ENCODE measurements around the gene ARL8A. TPM values are rescaled to one million over a fixed set of nuclear protein-coding genes. Genes with fewer than 3 reads are reported as not detected.

The ARL8A gene
- total RNA-seq, 2 experiments from 2014 or later = 25.8 to 33.7 TPM

DNA sequence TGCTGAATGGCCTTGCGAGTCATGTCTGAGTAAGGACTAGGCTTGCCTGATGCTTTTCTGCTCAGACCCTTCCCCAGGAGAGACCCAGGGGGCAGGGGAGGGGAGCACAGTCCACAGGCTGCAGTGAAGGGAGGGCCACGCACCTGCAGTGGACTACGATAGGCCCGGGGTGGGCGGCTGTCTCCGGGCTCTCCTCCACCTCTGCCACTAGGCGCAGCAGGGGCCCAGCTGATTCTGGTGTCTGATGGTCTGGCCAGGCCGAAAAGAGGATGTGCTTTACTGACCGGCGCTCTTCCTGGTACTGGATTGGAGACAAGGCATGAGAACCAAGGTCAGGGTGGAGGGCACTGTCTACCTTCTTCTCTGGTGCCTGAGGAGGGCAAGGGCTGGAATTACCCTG is 7.9 kb upstream of the ARL8A start:
- ATAC-seq = no peak

DNA sequence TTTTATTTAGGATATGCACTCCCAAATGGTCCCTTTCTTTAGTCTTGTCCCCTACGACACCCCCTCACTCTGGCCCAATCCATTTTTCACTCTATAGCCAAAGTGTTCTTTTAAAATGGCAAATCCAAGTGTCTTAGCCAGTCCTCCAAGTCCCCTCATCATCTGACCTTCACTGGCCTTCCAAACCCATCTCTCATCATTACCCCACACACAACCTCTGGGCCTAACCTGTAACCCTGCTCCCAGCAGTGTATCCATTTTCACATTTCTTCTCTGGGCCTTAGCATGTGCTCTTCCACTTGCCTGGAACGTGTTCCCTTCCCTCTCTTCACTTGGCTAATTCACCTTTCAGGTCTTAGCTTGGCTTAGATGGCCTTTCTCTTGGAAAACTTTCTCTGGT is 6.5 kb upstream of the ARL8A start:
- intact Hi-C loops (cut with micrococcal nuclease) = no loop called here
- DNase-seq = no peak
- no peak overlapping the region for H3K4me3 Mint-ChIP-seq
- H3K36me3 Mint-ChIP-seq (ENCODE audit: low read depth) = peaks cover 70% of the 10 kb centered on the region
- ChIA-PET CTCF (interaction anchor here (1.2 kb wide), 1 partner anchor 9 kb away, joined by 3 read pairs; the partner anchor contains the start of gene PTPN7), POLR2A (interaction anchor here (1.0 to 2.3 kb wide), 3 partner anchors 8 to 10 kb away, joined by 5 to 14 read pairs (median 5); partner anchors contain the start of gene PTPN7)
- ATAC-seq = no peak
- H3K9me3 Mint-ChIP-seq = no peaks in the 10 kb centered on the region
- H3K27ac Mint-ChIP-seq = peak overlapping the region; percentile 71
- TF ChIP-seq, protein P1, sequence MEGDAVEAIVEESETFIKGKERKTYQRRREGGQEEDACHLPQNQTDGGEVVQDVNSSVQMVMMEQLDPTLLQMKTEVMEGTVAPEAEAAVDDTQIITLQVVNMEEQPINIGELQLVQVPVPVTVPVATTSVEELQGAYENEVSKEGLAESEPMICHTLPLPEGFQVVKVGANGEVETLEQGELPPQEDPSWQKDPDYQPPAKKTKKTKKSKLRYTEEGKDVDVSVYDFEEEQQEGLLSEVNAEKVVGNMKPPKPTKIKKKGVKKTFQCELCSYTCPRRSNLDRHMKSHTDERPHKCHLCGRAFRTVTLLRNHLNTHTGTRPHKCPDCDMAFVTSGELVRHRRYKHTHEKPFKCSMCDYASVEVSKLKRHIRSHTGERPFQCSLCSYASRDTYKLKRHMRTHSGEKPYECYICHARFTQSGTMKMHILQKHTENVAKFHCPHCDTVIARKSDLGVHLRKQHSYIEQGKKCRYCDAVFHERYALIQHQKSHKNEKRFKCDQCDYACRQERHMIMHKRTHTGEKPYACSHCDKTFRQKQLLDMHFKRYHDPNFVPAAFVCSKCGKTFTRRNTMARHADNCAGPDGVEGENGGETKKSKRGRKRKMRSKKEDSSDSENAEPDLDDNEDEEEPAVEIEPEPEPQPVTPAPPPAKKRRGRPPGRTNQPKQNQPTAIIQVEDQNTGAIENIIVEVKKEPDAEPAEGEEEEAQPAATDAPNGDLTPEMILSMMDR (IDR thresholded peaks at IDR 0.05) = no peak
- peaks cover 30% of the 10 kb centered on the region for H3K4me1 Mint-ChIP-seq (ENCODE audit: low read depth)
- no peaks in the 10 kb centered on the region for H3K27me3 Mint-ChIP-seq

More for the DNA sequence above, 7.9 kb upstream of the ARL8A start:
- no peak for DNase-seq
- peaks cover 37% of the 10 kb centered on the region for H3K4me1 Mint-ChIP-seq (ENCODE audit: low read depth)
- TF ChIP-seq, protein P1 (IDR thresholded peaks at IDR 0.05) = no peak
- H3K27me3 Mint-ChIP-seq = no peaks in the 10 kb centered on the region
- intact Hi-C loops (cut with micrococcal nuclease) = no loop called here
- ChIA-PET CTCF (interaction anchor here (0.8 to 1.3 kb wide), 3 partner anchors 8 to 38 kb away, joined by 3 read pairs; partner anchors contain the start of gene PTPN7), POLR2A (interaction anchor here (0.6 to 2.3 kb wide), 2 partner anchors 9 to 14 kb away, joined by 3 to 14 read pairs; partner anchors contain the start of gene PTPN7)
- no peak overlapping the region for H3K4me3 Mint-ChIP-seq
- peaks cover 76% of the 10 kb centered on the region for H3K36me3 Mint-ChIP-seq (ENCODE audit: low read depth)
- H3K27ac Mint-ChIP-seq = no peak overlapping the region
- H3K9me3 Mint-ChIP-seq = no peaks in the 10 kb centered on the region

DNA sequence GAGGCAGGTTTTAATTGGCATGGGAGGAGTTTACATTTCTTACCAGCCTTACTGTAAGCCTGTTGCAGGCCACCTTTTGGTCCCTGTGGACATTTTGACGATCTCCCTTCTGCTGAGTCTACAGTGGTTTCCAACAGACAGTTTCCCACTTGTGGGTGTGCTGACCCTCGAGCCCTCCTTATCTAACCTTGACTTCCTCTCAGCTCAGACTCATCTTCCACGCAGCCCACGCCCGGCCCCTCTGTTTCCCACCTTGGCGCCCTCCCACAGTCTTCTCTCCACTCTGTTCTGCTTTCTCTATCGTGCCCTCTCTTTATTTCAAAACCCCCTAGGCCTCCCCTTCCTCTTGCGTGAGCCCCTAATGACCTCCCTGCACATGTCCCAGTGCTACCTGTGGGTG is 6.1 kb upstream of the ARL8A start:
- ATAC-seq (no peak), DNase-seq (no peak)
- Mint-ChIP-seq H3K27me3 (no peaks in the 10 kb centered on the region), H3K4me3 (no peak overlapping the region), H3K9me3 (no peaks in the 10 kb centered on the region), H3K36me3 (ENCODE audit: low read depth) (peaks cover 66% of the 10 kb centered on the region), H3K4me1 (ENCODE audit: low read depth) (peaks cover 27% of the 10 kb centered on the region), H3K27ac (peak overlapping the region; percentile 71)
- TF ChIP-seq, protein P1 (IDR thresholded peaks at IDR 0.05) = no peak
- ChIA-PET POLR2A (interaction anchor here (1.2 to 1.4 kb wide), 2 partner anchors 9 to 255 kb away, joined by 3 to 5 read pairs; partner anchors contain the start of gene PTPN7), CTCF (no interaction called here)
- intact Hi-C loops (cut with micrococcal nuclease) = no loop called here

DNA sequence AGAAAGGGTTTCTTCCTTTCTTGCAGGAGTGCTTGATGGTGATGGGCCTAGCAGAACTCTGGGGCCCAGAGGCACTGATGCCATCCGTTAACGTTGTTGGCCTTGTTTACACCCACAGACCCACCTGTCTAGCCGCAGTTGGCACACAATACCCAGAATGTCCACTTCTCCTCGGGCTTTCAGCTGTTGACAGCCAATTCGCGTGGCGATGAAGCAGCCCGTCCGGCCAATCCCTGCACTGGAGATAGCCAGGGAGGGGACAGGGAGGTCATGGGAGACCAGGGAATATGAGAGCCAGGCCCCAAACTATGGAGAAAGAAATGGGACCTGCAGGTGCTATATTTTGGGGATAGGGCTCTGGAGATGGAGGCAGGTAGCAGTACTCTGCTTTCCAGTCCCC is 5.7 kb upstream of the ARL8A start:
- TF ChIP-seq, protein P1 (IDR thresholded peaks at IDR 0.05) = no peak
- DNase-seq (no peak), ATAC-seq (no peak)
- Mint-ChIP-seq H3K4me1 (ENCODE audit: low read depth) (peaks cover 27% of the 10 kb centered on the region), H3K36me3 (ENCODE audit: low read depth) (peaks cover 62% of the 10 kb centered on the region), H3K27me3 (no peaks in the 10 kb centered on the region), H3K9me3 (no peaks in the 10 kb centered on the region), H3K27ac (no peak overlapping the region), H3K4me3 (no peak overlapping the region)
- intact Hi-C loops (cut with micrococcal nuclease) = no loop called here
- POLR2A ChIA-PET = interaction anchor here (1.2 to 1.4 kb wide), 2 partner anchors 10 to 254 kb away, joined by 3 to 5 read pairs; partner anchors contain the start of gene PTPN7
- CTCF ChIA-PET = no interaction called here

DNA sequence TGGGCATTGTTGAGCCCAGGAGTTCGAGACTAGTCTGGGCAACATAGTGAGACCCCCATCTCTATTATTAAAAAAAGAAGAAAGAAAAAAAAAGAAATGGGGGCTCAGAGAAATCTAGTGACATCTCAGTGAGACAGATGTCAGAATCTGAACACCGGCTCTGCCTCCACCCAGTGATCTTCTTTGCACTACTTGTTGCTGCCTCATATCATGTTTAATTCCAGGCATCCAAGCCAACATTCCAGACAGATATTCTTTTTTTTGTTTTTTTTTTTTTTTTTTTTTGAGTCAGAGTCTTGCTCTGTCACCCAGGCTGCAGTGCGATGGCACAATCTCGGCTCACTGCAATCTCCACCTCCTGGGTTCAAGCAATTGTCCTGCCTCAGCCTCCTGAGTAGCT is 5.0 kb upstream of the ARL8A start:
- ChIA-PET POLR2A (interaction anchor here (1.2 to 1.4 kb wide), 2 partner anchors 10 to 254 kb away, joined by 3 to 5 read pairs; partner anchors contain the start of gene PTPN7), CTCF (no interaction called here)
- Mint-ChIP-seq H3K27me3 (no peaks in the 10 kb centered on the region), H3K9me3 (no peaks in the 10 kb centered on the region), H3K4me3 (no peak overlapping the region), H3K36me3 (ENCODE audit: low read depth) (peaks cover 56% of the 10 kb centered on the region), H3K27ac (no peak overlapping the region), H3K4me1 (ENCODE audit: low read depth) (peaks cover 23% of the 10 kb centered on the region)
- no peak for DNase-seq
- intact Hi-C loops (cut with micrococcal nuclease) = no loop called here
- TF ChIP-seq, protein P1 (IDR thresholded peaks at IDR 0.05) = no peak
- ATAC-seq = no peak

All from activated CD8-positive, alpha-beta T cell treated with anti-CD3 and anti-CD28 coated beads for 36 hours (primary cell).